ENCODE measurements around the gene PTPRJ. TPM values are rescaled to one million over a fixed set of nuclear protein-coding genes. Genes with fewer than 3 reads are reported as not detected.

Gene PTPRJ
- total and polyA plus RNA-seq, 9 of the 15 experiments (the other 6 are each of a cell fraction or from before 2014, with no cell fraction given), result 0.56 to 10.7 (median 4.8) TPM

DNA sequence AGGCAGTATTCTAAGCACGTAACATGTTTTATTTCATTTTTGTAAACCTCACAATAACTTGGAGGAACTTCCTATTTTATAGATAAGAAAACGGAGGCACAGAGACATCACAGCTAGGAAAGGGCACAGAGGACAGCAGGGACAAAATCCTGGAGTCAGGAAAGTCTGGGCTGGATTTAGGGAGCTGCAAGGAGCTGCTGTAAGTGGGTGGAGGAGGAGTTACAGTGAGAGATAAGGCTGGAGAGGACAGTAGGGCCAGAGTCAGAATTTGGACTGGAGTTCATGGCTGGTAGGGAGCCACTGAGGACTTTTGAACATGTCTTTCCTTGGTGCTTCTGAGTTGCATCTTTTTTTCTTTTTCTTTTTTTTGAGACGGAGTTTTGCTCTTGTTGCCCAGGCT lies 32.2 kb upstream of the PTPRJ start (continued):
- TF ChIP-seq, protein P1, sequence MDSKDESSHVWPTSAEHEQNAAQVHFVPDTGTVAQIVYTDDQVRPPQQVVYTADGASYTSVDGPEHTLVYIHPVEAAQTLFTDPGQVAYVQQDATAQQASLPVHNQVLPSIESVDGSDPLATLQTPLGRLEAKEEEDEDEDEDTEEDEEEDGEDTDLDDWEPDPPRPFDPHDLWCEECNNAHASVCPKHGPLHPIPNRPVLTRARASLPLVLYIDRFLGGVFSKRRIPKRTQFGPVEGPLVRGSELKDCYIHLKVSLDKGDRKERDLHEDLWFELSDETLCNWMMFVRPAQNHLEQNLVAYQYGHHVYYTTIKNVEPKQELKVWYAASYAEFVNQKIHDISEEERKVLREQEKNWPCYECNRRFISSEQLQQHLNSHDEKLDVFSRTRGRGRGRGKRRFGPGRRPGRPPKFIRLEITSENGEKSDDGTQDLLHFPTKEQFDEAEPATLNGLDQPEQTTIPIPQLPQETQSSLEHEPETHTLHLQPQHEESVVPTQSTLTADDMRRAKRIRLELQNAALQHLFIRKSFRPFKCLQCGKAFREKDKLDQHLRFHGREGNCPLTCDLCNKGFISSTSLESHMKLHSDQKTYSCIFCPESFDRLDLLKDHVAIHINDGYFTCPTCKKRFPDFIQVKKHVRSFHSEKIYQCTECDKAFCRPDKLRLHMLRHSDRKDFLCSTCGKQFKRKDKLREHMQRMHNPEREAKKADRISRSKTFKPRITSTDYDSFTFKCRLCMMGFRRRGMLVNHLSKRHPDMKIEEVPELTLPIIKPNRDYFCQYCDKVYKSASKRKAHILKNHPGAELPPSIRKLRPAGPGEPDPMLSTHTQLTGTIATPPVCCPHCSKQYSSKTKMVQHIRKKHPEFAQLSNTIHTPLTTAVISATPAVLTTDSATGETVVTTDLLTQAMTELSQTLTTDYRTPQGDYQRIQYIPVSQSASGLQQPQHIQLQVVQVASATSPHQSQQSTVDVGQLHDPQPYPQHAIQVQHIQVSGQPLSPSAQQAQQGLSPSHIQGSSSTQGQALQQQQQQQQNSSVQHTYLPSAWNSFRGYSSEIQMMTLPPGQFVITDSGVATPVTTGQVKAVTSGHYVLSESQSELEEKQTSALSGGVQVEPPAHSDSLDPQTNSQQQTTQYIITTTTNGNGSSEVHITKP (IDR thresholded peaks at IDR 0.05; ENCODE audit: partially characterized antibody), result peak; percentile 16
- TF ChIP-seq MAFF (IDR thresholded peaks at IDR 0.05; ENCODE audit: low read length), result no peak
- TF ChIP-seq EP300 (IDR thresholded peaks at IDR 0.05; ENCODE audit: low read length), result peak; percentile 54; the same call in 1 of the 2 replicates
- TF ChIP-seq, protein P2, sequence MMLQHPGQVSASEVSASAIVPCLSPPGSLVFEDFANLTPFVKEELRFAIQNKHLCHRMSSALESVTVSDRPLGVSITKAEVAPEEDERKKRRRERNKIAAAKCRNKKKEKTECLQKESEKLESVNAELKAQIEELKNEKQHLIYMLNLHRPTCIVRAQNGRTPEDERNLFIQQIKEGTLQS (IDR thresholded peaks at IDR 0.05), result no peak; the same call in 1 of the 2 replicates
- TF ChIP-seq, protein P2 (CRISPR knock-in tag; conservative IDR thresholded peaks at IDR 0.05), result no peak
- TF ChIP-seq ELF1 (tag; IDR thresholded peaks at IDR 0.05), result peak; percentile 42; the same call in 1 of the 2 replicates
- TF ChIP-seq, protein P3, sequence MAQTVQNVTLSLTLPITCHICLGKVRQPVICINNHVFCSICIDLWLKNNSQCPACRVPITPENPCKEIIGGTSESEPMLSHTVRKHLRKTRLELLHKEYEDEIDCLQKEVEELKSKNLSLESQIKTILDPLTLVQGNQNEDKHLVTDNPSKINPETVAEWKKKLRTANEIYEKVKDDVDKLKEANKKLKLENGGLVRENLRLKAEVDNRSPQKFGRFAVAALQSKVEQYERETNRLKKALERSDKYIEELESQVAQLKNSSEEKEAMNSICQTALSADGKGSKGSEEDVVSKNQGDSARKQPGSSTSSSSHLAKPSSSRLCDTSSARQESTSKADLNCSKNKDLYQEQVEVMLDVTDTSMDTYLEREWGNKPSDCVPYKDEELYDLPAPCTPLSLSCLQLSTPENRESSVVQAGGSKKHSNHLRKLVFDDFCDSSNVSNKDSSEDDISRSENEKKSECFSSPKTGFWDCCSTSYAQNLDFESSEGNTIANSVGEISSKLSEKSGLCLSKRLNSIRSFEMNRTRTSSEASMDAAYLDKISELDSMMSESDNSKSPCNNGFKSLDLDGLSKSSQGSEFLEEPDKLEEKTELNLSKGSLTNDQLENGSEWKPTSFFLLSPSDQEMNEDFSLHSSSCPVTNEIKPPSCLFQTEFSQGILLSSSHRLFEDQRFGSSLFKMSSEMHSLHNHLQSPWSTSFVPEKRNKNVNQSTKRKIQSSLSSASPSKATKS (CRISPR knock-in tag; IDR thresholded peaks at IDR 0.05), result no peak
- no peak for TF ChIP-seq BRCA1 (IDR thresholded peaks at IDR 0.05)
- no peak for TF ChIP-seq BRCA1 (CRISPR knock-in tag; IDR thresholded peaks at IDR 0.05)
- no peak for TF ChIP-seq TEAD1 (CRISPR knock-in tag; IDR thresholded peaks at IDR 0.05)
- no peak for TF ChIP-seq MEIS2 (IDR thresholded peaks at IDR 0.05; ENCODE audit: partially characterized antibody)
- TF ChIP-seq, protein P4, sequence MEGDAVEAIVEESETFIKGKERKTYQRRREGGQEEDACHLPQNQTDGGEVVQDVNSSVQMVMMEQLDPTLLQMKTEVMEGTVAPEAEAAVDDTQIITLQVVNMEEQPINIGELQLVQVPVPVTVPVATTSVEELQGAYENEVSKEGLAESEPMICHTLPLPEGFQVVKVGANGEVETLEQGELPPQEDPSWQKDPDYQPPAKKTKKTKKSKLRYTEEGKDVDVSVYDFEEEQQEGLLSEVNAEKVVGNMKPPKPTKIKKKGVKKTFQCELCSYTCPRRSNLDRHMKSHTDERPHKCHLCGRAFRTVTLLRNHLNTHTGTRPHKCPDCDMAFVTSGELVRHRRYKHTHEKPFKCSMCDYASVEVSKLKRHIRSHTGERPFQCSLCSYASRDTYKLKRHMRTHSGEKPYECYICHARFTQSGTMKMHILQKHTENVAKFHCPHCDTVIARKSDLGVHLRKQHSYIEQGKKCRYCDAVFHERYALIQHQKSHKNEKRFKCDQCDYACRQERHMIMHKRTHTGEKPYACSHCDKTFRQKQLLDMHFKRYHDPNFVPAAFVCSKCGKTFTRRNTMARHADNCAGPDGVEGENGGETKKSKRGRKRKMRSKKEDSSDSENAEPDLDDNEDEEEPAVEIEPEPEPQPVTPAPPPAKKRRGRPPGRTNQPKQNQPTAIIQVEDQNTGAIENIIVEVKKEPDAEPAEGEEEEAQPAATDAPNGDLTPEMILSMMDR (IDR thresholded peaks at IDR 0.05 in 2 of 3, conservative IDR thresholded peaks at IDR 0.05 in 1 of 3; ENCODE audit: insufficient read depth in 2 of 3, low read depth in 1 of 3, low read length in 3 of 3), result no peak
- no peak for TF ChIP-seq ETS2 (tag; IDR thresholded peaks at IDR 0.05; ENCODE audit: borderline replicate concordance, poor library complexity, severe bottlenecking)
- TF ChIP-seq, protein P5, sequence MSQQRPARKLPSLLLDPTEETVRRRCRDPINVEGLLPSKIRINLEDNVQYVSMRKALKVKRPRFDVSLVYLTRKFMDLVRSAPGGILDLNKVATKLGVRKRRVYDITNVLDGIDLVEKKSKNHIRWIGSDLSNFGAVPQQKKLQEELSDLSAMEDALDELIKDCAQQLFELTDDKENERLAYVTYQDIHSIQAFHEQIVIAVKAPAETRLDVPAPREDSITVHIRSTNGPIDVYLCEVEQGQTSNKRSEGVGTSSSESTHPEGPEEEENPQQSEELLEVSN (IDR thresholded peaks at IDR 0.05; ENCODE audit: borderline replicate concordance in 1 of 2, extremely low read depth in 1 of 2, insufficient read depth in 1 of 2, insufficient read length in 1 of 2, low read depth in 1 of 2, low read length in 1 of 2, poor library complexity in 1 of 2, severe bottlenecking in 1 of 2), result no peak
- no peak for TF ChIP-seq ZNF165 (CRISPR knock-in tag; IDR thresholded peaks at IDR 0.05; ENCODE audit: borderline replicate concordance)

Measured in K562 (cell line).